Head of caudate nucleus (tissue), 42 donors: ENCODE data around the gene VMP1.
"Not testable (repeated sequence)": the region's sequence is repeated elsewhere in the genome, so short reads cannot be mapped to it uniquely, and the experiment has no call there.

Experiments
- DNase-seq, 42 donors: peaks; one replicate each; pipeline versions ENCODE4 v3.0.0 to v3.0.0-alpha.2; 2020 to 2021; ENCODE audit warnings: mixed read lengths in 7 of 42
- intact Hi-C: fragments of 100-400 bp; cut with DNase I; formaldehyde crosslinking; loops from one replicate; pipeline ENCODE4 v1.15.0; 2022

Gene VMP1

DNA sequence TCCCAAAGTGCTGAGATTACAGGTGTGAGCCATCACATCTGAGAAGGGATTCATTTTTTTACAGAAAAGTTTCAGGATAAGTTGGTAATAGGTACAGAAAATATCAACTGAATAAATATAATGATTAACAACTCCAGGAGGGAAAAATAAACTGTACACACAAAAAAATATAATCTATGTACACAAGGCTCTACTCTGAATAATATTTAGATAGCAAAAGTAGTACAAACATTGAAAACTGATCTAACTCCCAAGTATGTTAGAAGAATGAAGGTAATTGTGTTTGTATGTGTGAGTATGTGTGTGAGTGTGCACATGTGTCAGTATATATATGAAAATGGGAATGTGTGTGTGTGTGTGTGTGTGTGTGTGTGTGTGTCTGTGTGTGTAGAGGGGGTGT, 164.9 kb downstream of the VMP1 start:
- no peak for DNase-seq
- intact Hi-C loops, result no loop called here

DNA sequence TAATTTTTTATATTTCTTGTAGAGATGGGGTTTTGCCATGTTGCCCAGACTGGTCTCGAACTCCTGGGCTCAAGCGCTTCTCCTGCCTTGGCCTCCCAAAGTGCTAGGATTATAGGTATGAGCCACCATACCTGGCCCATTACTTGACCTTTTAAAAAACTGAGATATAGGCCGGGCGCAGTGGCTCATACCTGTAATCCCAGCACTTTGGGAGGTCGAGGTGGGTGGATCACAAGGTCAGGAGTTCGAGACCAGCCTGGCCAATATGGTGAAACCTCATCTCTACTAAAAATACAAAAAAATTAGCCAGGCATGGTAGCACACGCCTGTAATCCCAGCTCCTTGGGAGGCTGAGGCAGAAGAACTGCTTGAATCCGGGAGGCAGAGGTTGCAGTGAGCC, 166.0 kb downstream of the VMP1 start:
- intact Hi-C loops, DNase-seq: not testable (repeated sequence)

DNA sequence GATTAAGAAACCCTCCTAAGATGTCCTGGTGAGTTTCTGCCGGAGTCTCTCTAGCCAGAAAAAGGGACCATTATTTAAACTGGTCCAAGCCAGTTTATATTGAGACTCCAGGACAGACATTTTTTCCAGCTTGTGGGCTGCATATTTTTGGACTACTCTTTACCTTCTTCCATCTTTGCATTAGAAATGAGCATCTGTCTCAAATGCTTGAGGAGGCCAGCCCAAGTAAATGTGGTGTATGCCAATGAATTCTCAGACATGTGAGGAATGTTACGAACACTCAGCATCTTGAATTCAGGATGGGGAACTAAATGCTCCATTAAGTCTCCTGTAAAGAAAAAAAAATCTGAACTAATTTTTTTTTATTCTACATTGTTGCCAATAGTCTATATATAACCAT, 166.9 kb downstream of the VMP1 start:
- intact Hi-C loops, result no loop called here
- no peak for DNase-seq

DNA sequence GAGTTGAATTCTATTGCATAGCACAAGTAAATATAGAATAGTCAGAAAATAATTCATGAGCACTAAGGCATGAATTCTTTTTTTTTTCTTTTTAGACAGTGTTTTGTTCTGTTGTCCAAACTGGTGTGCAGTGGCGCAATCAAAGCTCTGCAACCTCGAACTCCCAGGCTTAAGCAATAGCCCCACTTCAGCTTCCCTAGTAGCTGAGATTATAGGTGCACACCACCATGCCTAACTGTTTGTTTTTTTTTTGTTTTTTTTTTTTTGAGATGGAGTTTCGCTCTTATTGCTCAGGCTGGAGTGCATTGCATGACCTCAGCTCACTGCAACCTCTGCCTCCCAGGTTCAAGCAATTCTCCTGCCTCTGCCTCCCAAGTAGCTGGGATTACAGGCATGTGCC, 168.7 kb downstream of the VMP1 start:
- DNase-seq, result no peak
- intact Hi-C loops, result no loop called here

DNA sequence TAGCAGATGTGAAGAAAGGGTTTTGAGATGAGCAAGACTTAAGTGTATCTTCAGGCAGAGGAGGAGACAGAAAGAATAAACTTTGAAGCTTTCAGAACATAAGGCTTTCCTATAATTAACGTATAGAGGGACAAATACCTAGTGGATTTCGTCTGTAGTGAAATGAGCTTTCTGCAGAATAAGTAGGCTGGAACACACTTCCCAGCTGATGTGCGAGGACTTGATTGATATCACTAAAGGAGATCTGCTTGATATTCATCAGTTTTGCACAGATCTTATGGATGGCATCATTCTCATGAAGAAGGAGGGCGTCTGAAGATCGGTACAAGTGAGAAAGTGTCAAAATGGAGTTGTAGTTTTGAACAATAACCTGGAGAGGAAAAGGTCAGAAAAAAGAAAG, 170.5 kb downstream of the VMP1 start:
- intact Hi-C loops, result no loop called here
- DNase-seq, result no peak

DNA sequence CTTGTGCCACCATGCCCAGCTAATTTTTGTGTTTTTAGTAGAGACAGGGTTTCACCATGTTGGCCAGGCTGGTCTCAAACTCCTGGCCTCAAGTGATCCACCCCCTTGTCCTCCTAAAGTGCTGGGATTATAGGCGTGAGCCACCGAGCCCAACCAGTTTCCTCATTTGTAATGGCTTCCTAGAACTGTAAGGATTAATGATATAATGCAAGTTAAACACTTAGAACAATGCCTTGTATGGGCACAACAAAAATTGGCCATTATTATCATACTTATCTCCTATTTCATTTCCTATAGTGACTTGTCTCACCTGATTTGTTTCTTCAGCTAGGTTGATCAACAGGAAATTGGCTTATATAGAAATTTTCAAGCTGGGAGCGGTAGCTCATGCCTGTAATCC, 171.2 kb downstream of the VMP1 start:
- DNase-seq, result no peak
- intact Hi-C loops, result no loop called here

DNA sequence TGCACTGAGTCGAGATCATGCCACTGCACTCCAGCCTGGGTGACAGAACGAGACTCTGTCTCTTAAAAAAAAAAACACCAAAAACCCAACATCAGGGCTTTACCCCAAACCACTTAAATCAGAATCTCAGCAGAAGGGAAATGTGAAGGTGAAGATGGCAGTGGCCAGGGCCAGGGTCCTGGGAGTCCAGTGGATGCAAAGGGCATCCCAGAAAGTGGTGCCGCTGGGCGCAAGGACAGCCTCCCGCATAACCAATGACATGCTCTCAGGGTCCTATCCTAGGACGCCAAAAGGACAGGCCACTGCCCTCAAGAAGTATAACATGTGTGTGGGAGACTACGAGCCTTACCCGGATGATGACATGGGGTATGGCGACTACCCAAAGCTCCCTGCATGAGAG, 177.4 kb downstream of the VMP1 start:
- DNase-seq, result no peak
- intact Hi-C loops, result no loop called here

DNA sequence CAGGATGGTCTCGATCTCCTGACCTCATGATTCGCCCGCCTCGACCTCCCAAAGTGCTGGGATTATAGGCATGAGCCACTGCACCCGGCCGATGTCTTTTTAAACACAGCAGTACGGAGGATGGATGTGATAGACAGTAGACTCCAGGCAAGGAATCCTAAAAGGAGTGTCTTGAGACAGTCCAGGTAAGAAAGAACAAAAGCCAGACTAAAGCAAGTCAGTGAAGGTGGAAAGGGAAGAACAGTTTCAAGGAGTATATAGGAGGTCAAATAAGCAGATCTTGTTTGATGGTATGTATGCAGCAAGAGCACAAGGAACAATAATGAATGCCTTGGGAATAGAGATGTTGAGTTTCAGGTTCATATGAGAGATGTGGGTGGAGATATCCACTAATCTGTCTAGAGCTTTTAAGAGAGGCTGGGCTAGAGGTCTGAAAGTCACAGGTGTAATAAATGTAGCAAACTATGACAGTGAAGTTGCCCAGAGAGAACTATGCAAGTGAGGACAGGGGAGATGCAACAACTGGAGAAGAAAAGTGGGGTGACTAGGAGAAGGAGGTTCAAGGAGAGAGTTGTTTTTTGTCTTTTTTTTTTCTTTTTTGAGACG, 180.8 kb downstream of the VMP1 start:
- DNase-seq, result no peak
- intact Hi-C loops, result no loop called here

DNA sequence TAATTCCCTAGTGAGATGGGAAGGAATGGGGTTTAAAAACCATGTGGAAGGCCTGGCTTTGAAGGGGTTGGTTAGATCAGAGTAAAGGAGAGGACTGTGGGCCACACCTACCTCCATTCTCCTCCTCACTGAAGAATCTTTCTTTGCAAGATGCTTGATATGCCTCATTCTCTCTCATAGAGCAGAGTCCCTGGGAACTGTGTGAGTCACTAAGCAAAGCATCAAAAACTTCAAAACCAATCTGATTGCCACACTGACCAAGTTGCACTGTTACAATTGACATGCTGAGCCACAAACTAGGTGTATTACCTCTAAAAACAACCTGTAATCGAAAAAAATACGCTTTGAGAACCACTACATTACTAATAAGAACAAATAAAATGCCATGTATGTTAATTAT, 183.3 kb downstream of the VMP1 start:
- no peak for DNase-seq
- intact Hi-C loops, result no loop called here
